HG03571 (cell line): ENCODE data around the gene HS1BP3.

Experiments used
- ATAC-seq: cut with Tn5 transposase; IDR thresholded peaks from one replicate; pipeline ENCODE4 v1.9.1; 2021; ENCODE audit not compliant: unreplicated experiment

Gene HS1BP3

DNA sequence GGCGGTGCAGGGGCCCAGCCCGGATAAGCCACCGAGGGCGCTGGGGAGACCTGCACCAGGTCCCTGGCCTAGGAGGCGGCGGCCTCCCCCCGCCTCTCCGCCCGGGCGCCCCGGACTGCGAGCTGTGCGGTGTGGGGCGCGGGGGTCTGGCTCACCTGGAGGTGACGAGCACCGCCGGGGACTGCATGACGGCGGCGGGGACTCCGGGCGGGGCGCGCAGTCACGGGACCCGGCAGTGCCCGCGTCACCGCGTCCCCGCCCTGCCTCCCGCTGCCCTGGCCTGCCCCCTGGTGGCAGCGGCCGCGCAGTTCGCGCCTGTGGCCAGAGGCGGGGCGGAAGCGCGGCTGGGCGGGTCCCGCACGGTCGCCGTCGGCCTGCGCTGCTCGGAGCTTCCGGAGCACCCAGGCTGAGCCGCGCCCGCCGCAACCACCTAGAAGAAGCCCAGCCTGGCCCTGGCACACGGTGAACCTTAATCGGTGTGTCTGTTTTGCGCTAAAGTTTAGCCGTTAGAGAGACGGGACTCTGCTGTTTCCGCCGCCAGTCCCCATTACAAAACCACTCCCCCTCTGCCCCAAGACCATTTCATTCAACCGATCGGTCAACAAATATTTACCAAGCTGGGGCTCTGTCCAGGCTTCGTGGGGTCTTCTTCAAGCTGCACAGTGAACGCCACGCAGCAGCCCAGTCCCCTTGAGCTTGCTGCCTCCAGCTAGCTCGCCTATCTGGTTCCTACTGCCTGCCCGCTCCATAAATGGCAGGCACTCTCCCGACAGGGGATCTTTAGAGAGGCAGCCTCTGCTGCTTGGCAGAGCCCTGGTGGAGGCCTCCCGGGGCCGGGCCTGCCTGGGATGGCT, at the start of gene HS1BP3:
Gene HS1BP3 (minus strand): TSS at position 222 of the 854 bp plus-strand sequence. CDS start 35 bp downstream, at position 187.
- ATAC-seq, result peak; percentile 97

- ATAC-seq, result no peak
Observed at GRCh38 chr2:20698916-20699613, 48.2 kb upstream of the HS1BP3 start.

GRCh38 chr2:20697322-20697934, 46.5 kb upstream of the HS1BP3 start:
- ATAC-seq, result no peak

GRCh38 chr2:20696366-20696765, 45.5 kb upstream of the HS1BP3 start:
- ATAC-seq, result no peak

- ATAC-seq, result no peak
Observed at GRCh38 chr2:20693317-20693716, 42.4 kb upstream of the HS1BP3 start.

DNA sequence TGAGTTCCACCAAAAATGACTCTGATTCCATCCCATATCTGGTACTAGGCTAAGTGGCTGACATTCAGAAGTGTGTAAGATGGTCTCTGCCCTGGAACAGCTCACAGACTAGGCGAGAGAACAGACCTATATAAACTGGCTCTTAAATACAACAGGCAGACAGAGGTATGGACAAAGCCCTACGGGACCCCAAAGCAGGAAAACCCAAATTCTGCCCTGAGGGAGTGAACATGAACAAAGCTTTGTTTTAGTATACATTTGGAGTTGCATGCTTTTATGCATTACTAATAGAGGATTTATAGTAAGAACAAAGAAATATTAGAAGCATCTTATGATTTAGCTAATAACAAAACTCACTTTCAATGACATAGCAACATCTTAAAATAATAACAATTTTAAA, 41.2 kb upstream of the HS1BP3 start:
- no peak for ATAC-seq

- ATAC-seq, result no peak
Observed at GRCh38 chr2:20691076-20691734, 40.3 kb upstream of the HS1BP3 start.

DNA sequence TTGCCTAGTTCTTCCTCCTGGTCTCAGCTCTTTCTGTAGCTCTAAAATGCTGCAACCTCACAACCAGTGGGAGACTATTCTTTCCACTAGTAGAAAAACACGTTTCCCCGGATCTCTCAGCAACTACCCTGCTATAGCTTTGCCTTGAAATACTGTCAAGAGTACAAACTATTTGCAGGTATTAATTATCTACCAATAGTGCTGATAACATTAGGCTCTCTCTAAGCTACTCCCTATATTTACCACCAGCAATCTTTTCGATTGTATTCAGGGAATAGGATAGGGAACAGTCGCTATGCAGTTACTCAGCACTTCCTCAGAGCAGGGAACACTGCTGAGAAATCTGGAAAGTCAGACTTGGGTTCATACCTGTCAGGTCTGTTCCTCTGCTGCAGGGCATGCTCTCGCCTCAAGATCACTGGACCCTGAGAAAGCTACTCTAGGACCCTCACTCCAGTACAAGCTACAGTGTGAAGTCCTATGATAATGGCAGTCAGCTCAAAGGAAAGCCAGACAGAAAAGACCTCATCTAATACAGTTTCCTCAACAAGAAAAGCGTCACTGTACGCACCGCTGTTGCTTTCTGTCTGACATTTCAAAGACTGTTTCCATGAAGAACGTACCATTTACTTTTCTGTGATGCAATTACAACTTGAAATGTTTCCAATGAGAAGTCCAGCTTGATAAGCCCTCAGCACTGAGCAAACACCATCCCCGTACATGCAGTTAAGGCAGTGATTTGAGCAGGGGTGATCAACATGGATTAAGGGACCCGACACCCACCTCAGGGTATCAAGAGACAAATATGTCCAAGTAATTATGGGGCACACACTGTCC, 38.7 kb upstream of the HS1BP3 start:
- no peak for ATAC-seq

- ATAC-seq, result no peak
Observed at GRCh38 chr2:20687260-20687832, 36.4 kb upstream of the HS1BP3 start.

- no peak for ATAC-seq
Observed at GRCh38 chr2:20684581-20685063, 33.7 kb upstream of the HS1BP3 start.

DNA sequence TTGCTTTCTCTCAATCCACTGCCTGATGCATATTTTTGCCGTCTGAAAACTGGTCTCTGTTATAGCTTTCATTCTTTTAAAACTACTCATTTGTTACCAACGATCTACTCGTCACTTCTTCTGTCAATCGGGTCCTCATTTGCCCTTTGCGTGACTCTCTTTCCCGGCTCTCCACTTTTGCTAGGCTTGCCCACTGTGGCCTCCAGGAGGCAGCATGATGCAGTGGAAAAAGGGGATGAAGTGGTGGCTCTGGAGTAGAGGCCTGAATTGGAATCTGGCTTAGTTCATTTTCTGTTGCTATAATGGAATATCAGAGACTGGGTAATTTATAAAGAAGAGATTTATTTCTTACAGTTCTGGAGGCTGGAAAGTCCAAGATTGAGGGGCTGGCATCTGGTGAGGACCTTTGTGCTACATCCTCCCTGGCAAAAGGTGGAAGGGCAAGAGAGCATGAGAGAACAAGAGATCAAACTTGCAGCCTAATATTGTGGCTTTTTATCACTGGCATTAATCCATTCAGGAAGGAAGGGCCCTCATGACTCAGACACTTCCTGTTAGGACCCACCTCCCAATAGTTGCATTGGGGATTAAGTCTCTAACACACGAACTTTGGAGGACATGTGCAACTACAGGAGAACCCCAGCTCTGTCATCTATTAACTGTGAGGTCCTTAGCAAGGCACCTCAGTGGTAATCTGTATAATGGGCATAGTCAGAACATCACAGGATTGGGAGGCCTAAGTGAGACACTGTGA, 31.4 kb upstream of the HS1BP3 start:
- ATAC-seq, result no peak

DNA sequence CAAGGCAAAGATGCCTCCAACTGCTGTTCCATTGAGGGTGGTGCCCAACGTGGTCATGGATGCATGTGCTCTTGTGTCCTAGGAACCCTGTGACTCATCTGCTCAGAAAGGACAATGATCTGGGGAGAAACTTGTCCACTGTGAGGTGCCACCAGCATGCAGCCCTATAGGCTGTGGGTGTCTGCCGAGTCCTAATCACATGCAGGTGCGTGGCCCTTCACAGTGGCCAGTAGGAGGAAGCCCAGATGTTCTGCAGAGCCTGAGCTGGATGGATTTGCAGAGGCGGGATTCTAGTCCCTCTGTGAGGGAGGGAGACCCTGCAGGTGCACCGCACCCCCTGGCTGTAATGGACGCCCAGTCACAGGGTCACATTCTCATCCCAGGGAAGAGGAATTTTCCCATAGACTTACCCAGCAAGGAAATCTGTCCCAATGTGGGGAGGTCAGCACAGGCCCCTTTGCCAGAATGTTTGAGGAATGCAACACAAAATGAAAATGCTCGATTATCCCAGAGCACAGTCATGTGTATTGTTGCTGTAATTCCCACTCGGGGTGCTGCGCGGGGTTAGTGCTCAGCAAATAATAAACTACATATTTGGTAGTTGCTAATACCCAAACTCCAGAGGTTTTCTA, 30.0 kb upstream of the HS1BP3 start:
- no peak for ATAC-seq

- ATAC-seq, result no peak
Observed at GRCh38 chr2:20678780-20679179, 27.9 kb upstream of the HS1BP3 start.

DNA sequence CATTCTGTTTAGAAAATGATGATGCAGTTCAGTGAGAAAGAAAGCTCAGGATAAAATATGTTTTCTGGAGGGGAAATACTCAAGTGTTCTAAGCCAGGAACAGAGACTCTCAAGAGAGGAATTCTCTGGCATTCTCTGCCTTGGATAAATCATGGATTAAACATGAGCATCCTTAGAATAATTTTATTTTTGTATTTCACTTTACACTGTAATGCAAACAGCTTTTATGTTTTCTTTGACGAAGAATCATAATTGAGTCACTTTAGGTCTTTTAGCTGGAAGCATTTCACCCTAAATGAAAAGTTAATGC, 27.1 kb upstream of the HS1BP3 start:
- no peak for ATAC-seq

- ATAC-seq, result no peak
Observed at GRCh38 chr2:20677301-20678085, 26.6 kb upstream of the HS1BP3 start.

DNA sequence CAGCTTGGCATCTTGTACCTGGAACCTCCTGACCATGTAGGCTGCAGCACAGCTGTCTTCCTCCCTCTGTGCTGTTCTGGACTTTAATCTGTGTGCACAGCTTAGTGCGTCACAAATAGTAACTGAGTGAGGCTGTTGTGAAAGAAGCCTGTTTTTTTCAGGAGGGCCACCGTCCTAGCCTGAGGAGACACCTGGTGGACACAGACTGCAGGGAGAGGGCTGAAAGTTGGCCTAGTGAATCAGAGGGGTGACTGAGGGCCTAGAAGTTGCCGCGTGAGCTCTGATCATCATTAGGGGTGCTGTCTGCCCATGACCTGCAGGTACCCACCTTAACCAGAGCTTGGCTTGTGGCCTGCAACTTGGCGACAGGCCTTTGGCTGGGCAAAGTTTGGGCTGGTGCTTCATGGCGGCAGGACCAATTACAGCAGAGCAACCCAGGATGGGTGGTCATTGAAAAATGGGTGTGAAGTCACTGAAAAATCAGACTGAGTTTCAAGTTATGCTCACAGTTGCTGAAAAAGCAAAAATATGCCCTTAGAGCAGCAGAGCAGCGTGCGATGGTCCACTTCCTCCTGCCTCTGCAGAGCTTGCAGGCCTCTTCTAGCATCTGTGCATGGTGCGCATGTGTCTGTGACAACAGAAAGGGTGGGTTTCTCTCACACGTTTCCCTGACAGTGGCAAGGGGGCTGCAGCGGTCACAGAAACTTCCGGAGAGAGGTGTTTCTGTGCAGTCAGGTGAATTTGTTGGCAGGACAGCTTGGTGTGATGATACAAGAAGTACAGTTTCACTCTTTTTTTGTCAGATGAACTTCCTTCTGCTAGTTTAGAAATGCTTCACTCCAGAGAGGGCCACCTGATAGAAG, 25.7 kb upstream of the HS1BP3 start:
- no peak for ATAC-seq

GRCh38 chr2:20675701-20676352, 24.9 kb upstream of the HS1BP3 start:
- peak; percentile 56 for ATAC-seq
